Suprapubic skin (tissue), 3 donors: ENCODE results near the gene TMEM145.

Experiments used
- EP300 ChIP-seq: sonication (generic); formaldehyde crosslinking; IDR thresholded peaks from one replicate; pipeline ENCODE4 v1.6.1; 2017; ENCODE audit warnings: antibody characterized with exemption
- POLR2A ChIP-seq, 2 donors: fragments of 450-650 bp; IDR thresholded peaks; one replicate each; pipeline ENCODE4 v1.6.1; 2017; ENCODE audit warnings: antibody characterized with exemption in 2 of 2, mild to moderate bottlenecking in 2 of 2, moderate library complexity in 2 of 2
- TF ChIP-seq, protein P1 (sequence below), 2 donors: fragments of 200-600 bp in 1 of 2; fragments of 450-650 bp in 1 of 2; sonication (generic) in 1 of 2; IDR thresholded peaks; one replicate each; pipeline ENCODE4 v1.5.1; 2016 to 2019; ENCODE audit warnings: antibody characterized with exemption in 2 of 2, mild to moderate bottlenecking in 1 of 2, moderate library complexity in 1 of 2

DNA sequence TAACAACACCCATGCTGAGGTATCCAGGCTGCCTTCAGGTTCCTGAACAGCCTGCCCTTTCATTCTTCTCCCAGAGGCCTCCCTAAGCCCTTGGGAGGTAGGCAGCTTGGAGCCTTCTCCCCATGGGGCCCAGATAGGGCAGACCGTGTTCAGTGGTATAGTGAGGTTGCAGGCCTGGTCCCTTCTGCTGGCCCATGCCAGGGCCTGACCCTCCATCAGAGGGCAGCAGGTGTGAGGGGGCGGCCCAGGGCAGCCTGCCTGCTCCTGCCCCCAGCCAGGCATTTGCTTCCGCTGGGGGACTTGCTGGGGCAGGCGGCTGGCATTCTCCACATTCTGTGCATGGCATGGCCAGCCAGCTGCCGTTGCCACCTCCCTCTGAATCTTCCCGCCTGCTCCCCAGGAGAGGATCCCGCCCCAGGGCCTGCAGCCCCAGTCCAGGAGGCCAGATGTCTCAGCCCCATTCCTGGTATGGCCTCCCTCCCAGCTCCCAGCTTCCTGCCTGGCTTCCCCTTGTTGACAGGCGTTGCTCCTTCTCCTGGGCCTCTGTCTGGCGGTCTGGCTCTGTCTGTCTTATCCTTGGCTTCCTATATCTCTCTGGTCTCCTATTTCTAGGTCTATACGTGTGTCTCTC is 35.2 kb upstream of the TMEM145 start:
- TF ChIP-seq EP300 (no peak), POLR2A (IDR thresholded peaks at IDR 0.05) (no peak)
- TF ChIP-seq, protein P1, sequence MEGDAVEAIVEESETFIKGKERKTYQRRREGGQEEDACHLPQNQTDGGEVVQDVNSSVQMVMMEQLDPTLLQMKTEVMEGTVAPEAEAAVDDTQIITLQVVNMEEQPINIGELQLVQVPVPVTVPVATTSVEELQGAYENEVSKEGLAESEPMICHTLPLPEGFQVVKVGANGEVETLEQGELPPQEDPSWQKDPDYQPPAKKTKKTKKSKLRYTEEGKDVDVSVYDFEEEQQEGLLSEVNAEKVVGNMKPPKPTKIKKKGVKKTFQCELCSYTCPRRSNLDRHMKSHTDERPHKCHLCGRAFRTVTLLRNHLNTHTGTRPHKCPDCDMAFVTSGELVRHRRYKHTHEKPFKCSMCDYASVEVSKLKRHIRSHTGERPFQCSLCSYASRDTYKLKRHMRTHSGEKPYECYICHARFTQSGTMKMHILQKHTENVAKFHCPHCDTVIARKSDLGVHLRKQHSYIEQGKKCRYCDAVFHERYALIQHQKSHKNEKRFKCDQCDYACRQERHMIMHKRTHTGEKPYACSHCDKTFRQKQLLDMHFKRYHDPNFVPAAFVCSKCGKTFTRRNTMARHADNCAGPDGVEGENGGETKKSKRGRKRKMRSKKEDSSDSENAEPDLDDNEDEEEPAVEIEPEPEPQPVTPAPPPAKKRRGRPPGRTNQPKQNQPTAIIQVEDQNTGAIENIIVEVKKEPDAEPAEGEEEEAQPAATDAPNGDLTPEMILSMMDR (IDR thresholded peaks at IDR 0.05): no peak
